ENCODE measurements around the gene ATP9B.
"Not testable (repeated sequence)": the region's sequence is repeated elsewhere in the genome, so short reads cannot be mapped to it uniquely, and the experiment has no call there.

Gene ATP9B

DNA sequence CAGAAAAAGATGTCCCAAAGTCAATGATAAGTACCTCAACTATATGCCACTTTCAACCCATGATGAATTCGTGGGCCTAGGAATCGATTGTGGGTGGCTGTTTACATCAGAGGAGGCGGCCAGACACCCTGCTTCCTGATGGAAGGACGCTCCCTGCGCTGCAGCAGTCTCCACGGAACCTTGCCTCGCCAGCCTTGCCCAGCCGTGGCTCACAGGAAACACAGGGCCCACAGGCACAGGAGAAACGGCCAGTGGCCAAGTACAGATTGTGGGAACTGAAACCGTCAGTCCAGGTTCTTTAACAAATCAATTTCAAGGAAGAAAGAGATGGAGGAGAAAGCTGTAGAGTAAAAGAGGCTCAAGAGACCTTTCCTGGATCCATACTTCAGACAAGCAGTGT is 225.0 kb downstream of the ATP9B start:
- DNase-seq = no peak

DNA sequence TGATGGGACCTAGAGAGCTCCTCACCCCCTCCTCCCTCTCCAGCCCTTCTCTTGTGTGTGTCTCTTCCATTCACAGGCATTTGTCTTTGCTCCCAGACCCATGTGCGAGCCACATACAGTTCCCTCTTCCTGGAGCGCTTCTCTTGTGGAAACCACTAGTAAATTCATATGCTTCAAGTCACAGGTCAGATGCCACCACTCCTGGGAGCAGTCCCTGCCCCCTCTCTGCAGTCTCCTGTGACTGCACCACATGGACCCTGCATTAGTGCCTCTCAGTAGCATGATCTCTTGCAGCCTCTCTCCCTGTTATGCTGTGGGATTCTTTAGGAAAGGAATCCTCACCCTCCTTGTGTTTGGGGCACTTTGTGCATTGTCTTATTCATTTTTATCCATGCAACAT is 230.1 kb downstream of the ATP9B start:
- no peak for DNase-seq

DNA sequence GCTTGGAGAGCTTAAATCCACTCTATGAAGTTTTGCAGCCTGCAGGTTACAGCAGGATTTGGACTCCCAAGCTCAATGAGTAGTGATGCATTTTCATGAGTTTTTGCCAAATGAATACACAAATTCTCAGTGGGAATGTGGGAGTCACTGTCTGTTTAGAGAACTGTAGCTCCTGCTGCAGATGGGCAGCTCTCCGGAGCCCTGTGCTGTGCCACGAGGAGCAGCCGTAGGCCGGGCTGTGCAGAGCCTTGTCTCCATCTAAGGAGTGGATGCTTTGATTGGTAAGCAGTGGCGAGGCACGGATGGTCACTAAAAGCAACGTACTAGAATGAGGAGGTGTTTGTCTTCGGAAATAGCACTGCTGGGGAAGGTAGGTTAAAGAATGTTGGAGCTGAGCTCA is 230.5 kb downstream of the ATP9B start:
- DNase-seq = no peak

DNA sequence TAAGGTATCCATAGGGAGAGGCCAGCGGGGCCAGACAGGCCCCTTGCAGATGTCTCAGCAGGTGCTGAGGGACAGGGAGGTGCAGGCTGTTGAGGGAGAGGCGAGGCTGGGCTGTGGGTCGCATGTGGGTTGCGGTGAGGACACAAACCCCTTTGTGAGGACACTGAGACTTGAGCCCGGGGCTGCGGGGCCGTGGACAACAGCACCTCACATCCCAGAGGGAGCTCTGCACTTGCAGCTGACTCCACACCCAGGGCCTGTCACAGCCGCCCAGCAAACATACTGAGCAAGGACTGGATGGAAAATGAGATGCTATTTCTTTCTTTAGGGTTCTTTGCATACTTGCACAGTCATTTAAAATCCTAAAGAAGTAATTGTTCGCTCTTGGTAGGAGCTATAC is 231.2 kb downstream of the ATP9B start:
- DNase-seq = peak in 3 of 14 donors; percentile 15 to 30 (median 18)

DNA sequence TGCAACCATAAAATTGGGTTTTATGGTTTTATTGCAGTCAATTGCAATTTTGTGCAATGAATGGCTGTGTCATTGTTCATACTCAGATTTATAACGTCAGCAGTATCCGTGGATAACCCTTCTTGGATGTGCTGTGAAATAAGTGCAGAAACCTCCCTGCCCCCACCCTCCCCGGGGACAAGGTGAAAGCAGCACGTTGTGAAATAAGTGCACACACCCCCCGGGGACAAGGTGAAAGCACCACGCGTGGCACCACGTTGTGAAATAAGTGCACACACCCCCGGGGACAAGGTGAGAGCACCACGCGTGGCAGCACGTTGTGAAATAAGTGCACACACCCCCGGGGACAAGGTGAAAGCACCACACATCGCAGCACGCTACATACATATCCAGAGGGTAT is 232.9 kb downstream of the ATP9B start:
- DNase-seq = no peak

DNA sequence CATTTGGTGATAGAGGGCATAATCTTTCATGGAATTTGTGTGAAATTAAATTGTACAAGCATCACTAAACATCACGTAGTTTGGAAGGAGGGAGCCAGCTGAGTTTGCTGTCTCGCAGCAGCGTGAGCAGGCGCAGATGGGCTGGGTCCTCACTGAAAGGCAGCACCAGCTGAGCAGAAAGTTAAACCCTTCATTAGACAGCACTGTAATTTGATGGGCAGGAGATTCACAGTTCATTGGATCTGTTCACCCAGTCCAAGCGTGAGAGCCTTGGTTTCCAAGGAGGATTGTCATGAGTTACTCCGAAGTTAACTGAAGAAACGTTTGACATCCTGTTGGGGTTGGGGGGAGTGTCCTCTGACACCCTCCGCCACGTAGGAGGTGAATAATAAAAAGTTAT is 236.7 kb downstream of the ATP9B start:
- DNase-seq = no peak

DNA sequence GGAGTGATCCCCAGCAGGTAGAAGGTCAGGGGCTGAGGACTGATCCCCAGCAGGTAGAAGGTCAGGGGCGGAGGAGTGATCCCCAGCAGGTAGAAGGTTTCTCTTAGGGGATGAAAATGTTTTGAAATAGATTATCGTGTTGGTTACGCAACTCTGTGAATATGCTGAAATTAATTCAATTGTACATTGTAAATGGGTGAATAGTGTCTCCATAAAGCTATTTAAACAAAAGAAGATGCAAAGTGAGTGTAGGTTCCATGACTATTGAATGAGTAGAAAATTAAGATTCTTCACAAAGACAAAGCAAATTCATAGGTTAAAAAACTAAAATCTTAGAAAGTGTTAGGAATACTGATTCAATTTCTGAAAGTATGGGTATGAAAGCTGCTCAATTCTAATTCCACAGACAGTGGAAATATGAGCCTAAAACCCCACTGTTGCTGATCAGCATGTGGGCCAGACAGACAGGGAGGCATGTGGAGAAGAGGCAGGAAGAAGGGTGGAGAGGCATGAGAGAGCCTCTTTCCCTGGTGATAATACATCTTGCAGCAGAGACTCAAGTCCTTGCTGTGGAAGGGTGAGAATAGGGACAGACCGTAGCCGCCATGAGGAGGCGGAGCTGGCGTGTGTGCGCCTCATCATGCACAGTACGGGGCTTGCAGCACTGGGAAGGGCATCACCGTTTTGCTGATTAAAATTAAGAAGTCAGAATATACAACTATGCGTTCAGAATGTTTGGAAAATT is 240.6 kb downstream of the ATP9B start:
- no peak for DNase-seq

DNA sequence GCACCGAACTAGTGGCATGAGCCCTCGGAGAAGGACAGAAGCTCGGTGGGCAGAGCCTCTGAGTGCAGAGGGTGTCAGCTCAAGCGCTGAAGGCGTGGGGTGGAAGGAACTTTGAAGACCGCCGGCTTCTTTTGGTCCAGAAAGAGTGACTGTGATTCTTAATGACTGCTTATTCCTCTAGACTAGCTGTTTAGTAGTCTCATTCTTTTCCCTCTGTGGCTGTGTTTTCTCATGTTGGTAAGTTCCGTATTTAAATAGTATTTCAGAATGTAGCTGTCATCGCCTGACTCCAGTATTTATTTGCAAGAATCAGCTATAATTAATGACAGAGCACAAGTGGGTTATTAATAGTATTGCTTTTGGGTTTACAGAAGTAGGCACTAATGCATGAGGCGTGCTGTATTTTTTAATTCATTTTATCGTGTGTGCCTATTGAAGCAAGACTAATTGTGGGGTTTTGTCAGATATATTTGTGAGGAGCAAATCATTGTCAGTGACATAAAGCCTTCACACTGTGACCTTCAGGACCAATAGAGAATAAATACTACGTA is 245.7 kb downstream of the ATP9B start:
- DNase-seq = no peak

DNA sequence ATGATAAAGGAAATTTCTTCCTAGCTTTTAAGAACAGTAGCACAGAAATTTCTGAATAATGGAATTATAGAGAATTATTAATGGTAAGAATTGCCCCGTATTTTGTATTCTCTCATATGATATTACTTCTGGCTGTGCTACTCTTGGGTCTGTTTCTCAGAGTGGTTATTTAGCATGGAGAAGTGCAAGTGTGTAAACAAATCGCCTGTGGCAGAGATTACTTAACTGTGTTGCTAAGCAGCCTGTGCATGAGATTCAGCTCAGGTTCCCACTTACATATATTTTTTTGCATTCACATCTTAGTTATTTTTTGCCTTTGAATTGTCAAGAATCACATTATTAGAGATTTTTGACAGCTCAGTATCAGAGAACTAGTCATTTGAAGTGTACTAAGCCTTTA is 246.4 kb downstream of the ATP9B start:
- no peak for DNase-seq

DNA sequence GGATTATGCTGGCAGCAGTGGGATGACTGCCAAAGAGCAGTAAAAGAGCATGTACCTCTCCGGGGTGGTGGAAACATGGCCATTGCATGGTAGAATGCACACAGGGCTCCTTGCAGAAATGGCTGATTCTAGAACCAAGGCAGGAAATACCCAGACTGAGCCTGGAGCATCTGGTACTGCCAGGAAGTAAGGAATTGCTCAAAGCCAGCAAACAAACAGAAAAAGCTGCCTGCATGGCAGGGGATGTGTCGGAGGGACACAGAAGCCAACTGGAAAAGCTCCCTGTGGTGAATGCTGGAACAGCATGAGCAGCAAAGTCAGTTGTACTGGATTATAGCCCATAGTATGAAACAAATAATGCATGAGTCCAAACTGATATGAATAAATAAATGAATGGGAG is 248.5 kb downstream of the ATP9B start:
- DNase-seq = peak in 1 of 14 donors; percentile 88

DNA sequence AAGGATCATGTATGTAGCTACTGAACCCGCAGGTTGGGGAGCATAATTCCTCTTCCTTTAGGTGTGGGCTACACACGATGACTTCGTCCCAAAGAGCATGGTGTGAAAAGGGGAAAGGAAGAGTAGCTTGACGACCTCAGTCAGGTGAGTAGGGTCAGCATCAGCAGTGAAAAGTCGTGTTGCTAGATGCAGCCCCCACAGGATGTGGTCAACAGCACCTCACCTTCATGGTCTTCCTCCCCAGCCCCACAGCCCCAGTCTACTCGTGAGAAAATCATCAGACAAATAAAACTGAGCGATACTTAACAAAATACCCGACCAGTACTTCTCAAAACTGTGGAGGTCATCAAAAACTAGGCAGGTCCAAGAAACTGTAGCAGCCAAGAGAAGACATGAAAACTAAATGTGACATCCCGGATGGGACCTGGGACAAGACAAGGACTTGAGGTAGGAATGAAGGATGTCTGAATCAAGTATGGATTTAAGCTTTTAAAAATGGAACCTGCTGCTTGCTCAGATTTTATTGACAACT is 249.0 kb downstream of the ATP9B start:
- DNase-seq = no peak

DNA sequence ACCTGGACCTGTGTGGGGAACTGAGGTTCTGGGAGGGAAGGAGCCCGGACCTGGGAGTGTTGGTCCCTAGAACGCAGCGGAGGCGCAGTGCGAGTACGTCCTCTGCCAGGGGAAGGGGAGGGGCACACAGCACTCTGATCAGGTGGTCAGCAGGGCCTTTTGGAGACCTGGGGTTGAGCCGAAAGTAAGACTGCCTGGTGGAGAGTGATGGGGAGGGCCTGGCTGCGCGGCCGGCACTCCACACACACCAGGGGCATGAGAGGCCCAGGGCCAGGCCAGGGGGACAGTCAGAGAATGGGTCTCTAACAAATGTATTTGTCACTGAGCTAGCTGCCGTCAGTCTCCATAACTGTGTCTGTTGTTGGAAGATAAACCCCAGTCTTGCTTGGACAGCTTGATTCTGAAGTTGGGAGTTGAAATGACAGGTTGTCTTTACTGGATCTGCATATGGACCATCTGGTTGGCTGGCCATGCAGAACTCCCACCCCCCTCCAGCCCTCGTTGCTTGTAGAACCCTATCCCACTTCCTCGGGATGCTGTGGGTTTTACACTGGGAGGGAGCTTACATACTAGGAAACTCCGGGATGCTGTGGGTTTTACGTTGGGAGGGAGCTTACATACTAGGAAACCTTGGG is 251.1 kb downstream of the ATP9B start:
- DNase-seq = no peak

DNA sequence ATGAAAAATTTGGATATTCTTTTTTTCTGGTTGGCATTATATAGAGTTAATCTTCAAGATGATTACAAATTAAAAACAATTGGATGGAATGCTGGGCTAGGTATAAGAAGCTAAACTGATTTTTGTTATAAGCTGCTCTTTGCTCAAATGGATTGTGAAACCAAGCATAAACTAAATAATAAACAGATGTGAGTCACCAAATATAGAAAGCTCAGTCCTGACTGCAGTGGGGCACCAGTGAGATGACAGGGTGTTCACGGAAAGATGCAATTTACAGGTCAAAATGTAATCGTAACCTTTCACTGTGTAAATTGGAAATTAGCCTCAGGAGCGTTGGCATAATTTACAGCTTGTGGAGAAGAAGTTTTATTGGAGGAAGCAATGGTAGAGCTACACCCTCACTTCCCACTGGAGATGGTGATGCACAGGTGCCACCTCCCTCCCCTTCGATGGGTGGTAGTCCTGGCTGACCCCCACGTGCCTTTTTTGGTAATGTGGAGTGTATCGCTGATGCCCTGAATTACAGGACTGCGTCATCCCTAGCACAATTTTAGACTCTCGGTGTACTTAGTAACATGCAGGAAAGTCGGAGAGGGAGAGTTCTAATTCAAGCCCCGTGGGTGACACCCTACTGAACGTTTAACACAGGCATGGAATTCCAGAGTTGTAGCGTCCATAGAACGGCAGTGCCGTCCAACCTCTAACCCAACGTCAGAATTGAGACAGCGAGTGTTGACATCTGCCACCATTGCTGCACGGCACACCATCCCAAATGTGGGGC is 252.6 kb downstream of the ATP9B start:
- no peak for DNase-seq

DNA sequence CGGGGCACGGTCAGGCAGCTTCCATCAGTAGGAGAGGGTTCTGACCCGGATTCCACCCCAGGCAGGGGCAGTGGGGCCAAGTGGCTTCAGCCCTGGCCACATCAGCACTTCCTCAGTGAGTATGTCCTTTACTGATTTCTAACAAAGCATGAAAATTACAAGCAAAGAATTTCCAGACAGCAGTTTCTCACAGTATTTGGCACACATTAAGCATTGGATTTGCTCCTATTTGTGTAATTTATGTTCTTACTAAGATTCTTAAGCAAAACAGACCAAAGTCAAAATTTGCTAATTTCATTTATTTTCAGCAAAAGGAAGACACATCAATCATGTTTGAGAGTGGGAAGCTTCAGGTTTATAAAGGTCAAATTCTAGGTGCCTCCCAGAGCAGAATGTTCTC is 253.2 kb downstream of the ATP9B start:
- DNase-seq = no peak

DNA sequence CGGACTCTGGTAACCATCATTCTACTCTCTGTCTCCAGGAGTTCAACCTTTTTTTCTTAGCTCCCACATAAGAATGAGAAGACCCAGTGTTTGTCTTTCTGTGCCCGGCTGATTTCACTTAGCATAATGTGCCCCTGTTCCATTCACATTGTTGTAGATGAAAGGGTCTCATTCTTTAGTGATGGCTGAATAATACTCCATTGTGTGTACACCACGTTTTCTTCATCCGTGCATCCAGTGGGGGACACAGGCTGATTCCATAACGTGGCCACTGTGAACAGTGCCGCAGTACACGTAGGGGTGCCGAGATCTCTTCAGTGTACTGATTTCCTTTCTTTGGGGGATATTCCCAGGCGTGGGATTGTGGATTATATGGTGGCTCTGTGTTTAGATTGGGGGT is 254.3 kb downstream of the ATP9B start:
- peak in 2 of 14 donors; percentile 17 to 19 for DNase-seq

DNA sequence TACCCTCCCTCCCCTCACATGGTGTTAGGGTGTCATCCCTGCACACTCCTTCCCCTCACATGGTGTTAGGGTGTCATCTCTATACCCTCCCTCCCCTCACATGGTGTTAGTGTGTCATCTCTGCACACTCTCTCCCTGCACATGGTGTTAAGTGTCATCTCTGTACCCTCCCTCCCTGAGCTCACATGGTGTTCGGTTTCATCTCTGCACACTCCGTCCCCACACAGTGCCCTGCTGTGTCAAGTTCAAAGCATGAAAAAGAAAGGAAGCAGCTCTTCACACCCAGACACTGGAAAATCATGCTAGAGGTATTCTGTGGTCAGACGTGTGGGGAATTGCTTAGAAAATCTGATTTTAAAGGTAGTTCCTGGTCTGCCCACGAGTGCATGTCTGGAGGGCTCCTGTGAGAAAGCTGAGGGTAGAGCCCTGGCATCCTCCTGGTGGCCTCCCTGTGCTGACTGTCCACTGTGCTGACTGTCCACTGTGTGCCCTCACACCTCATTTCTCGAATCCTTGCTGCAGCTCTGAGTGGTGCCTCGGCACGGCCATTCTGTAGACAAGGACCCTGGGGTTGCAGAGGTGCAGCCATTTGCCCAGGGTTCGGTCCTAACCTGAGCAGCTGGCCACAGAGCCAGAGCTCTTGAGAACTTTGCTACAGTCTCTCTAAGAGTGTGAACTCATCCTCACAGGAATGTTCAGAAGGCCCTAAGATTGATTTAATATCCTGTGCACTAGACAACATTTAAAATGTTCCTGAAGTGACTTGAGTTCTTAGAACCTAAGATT is 257.4 kb downstream of the ATP9B start:
- no peak for DNase-seq

DNA sequence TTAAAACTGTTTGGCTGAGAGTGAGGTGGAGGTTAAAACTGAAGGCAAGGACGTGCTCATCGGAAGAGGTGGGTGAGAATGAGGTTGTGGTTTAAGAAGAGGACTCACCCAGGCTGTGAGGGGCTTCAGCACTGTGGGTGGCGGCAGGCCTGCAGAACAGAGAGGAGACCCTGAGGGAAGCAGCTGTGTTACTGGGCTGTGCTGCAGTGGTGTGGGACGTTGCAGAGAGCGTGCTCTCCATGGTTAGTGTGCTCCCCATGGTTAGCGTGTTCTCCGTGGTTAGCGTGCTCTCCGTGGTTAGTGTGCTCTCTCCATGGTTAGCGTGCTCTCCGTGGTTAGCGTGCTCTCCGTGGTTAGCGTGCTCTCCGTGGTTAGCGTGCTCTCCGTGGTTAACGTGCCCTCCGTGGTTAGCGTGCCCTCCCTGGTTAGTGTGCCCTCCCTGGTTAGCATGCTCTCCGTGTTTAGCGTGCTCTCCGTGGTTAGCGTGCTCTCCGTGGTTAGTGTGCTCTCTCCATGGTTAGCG is 258.1 kb downstream of the ATP9B start:
- no peak for DNase-seq

DNA sequence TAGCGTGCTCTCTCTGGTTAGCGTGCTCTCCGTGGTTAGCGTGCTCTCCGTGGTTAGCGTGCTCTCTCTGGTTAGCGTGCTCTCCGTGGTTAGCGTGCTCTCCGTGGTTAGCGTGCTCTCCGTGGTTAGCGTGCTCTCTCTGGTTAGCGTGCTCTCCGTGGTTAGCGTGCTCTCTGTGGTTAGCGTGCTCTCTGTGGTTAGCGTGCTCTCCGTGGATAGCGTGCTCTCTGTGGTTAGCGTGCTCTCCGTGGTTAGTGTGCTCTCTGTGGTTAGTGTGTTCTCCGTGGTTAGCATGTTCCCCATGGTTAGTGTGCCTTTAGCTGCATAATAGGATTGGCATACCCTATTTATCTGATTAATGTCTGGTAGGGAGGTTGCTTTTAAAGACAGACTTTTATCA is 258.7 kb downstream of the ATP9B start:
- not testable (repeated sequence) for DNase-seq

DNA sequence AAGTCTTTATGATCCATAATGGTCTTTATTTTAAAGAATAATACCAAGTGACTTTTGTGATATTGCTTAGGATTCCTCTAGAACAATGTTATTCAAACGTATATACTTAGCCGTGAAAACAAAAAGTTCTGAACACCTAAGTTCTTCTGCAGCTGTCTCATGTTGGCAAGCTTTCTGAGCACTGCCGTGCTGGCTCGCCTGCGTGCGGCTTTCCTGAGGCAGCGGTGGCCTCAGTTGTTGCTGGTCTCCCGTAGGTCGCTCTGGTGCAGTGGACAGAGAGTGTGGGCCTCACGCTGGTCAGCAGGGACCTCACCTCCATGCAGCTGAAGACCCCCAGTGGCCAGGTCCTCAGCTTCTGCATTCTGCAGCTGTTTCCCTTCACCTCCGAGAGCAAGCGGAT is 259.7 kb downstream of the ATP9B start:
- DNase-seq = no peak

DNA sequence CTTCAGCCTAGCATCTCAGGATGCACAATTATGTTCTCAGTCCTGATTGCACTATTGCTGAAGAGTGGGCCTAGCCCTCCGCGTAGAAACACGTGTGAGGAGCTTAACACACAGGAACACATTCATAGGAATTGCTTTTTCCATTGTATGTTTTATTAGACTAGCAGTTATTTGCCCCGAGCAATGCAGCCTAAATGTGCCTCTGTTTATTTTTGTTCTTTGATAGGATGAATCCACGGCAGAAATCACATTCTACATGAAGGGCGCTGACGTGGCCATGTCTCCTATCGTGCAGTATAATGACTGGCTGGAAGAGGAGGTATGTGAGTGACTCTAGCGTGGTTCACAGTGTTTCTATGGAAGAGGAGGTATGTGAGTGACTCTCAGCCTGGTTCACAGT is 260.6 kb downstream of the ATP9B start:
- no peak for DNase-seq

DNA sequence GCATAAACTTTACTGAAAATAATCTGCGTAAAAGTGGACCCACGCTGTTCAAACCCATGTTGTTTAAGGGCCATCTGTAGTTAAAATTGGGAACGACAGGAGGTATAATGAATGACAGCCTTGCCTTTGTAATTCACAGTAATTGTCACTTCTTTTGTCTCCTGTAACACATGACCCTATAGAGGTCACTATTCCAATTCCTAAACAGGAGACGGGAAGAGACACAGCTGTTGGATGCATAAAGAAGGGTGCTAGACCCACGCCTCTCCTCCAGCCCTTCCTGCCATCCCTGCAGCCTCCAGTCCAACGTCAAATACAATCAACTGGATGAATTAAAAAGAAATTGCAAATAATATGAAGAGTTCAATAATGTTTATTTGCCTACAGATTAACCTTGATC is 263.5 kb downstream of the ATP9B start:
- no peak for DNase-seq

DNA sequence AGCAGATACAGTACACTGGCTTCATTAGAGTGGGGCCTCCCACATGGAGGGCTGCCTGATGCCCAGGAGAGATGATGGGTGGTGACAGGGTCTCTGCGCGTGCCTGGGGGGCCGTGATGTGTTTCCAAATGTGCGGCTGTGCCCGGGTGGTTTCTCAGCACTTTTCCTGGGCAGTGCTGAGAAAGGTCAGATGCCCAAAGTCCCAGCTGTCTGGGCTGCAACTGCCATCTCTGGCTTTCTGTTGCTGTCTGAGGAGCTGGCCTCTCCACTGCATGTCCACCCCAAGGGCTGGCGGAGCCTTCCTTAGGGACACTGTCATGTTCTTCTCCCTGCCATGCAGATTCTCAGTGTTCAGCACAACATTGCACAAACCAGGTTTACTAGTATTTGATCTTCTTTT is 263.9 kb downstream of the ATP9B start:
- DNase-seq = no peak

All from C1 segment of cervical spinal cord (tissue), 14 donors.